Measurements from ENCODE around the gene FBL. TPM values are rescaled to one million over a fixed set of nuclear protein-coding genes. Genes with fewer than 3 reads are reported as not detected.

Gene FBL
- total and polyA plus RNA-seq, 2 of the 4 experiments (the other 2 are of a cell fraction), result 259 to 446 TPM

DNA sequence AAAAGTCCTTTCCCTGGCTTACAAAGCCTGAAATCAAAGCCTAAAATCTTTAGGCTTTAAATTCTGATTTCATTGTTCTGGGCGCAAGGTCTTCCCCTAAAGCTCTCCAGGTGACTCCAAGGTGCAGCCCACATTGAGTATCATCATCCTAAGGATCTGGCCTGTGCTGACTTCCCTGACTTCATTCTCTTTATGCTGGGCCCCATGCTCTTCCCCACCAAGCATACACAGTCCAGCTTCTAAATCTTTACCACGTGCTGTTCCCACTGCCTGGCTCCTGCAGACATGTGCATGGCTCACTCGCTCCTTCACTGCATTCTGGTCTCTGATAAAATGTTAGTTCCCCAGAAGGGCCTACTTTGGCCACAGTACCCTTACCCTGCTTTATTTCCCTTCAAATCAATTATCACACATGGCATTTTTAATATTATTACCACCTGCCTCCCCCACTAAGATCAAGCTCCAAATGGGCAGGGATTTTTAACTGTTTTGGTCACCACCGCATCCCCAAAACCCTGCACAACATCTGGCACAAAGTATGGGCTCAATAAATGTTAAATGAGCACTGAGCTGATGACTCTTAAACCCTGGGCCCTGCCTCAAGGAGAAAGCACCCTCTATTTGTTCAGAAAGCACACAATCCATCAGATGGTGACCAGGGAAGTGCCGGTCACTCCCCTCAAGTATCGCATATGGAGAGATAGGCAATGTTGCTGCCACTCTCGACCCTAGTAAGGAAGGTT lies 3.3 kb downstream of the FBL start:
- DNase-seq, result no peak
- peaks cover 19% of the 10 kb centered on the region for H3K4me1 ChIP-seq (ENCODE audit: control insufficient read depth, insufficient read depth, low read length)
- H3K27ac ChIP-seq (ENCODE audit: insufficient read depth, low read length), result no peak overlapping the region
- H3K27me3 ChIP-seq (ENCODE audit: control insufficient read depth, insufficient read depth, low read length), result no peaks in the 10 kb centered on the region
- no peak overlapping the region for H3K4me3 ChIP-seq (ENCODE audit: insufficient read depth, low read depth, low read length)
- H3K56ac ChIP-seq (ENCODE audit: extremely low read depth, insufficient read depth, low read length), result no peak overlapping the region
- no peaks in the 10 kb centered on the region for H3K9me3 ChIP-seq (ENCODE audit: control insufficient read depth, insufficient read depth, low read length)
- no peak overlapping the region for H2AFZ ChIP-seq (replicated peaks; ENCODE audit: low read length, poor library complexity)
- dilution Hi-C loops (cut with HindIII; ENCODE audit: low sequenced_read_pairs, unreplicated experiment), result no loop called here
- CTCF ChIA-PET, result interaction anchor here (1.2 to 1.7 kb wide), 4 partner anchors 9 to 77 kb away, joined by 4 to 12 read pairs (median 6); partner anchors contain the start of gene DYRK1B
- no peak overlapping the region for H3K4ac ChIP-seq (ENCODE audit: low read depth, low read length)
- H2AK9ac ChIP-seq (replicated peaks; ENCODE audit: low read depth, low read length, poor library complexity), result no peak overlapping the region
- no peak for TF ChIP-seq RFX5 (IDR thresholded peaks at IDR 0.05; ENCODE audit: low read depth, low read length)
- no peak for TF ChIP-seq RAD21 (IDR thresholded peaks at IDR 0.05; ENCODE audit: low read length)
- no peak for TF ChIP-seq CEBPB (IDR thresholded peaks at IDR 0.05; ENCODE audit: low read depth, low read length)
- TF ChIP-seq MAZ (IDR thresholded peaks at IDR 0.05; ENCODE audit: borderline replicate concordance, low read depth, low read length), result no peak
- no peak for TF ChIP-seq ELK1 (IDR thresholded peaks at IDR 0.05; ENCODE audit: borderline replicate concordance, low read depth, low read length)
- TF ChIP-seq USF2 (IDR thresholded peaks at IDR 0.05; ENCODE audit: low read depth, low read length), result no peak
- H4K8ac ChIP-seq (ENCODE audit: low read depth in 2 of 2, low read length in 2 of 2), result no peak overlapping the region
- no peak overlapping the region for H2AK5ac ChIP-seq (ENCODE audit: low read depth, low read length)
- no peak overlapping the region for H2BK5ac ChIP-seq (ENCODE audit: low read depth, low read length, poor library complexity, severe bottlenecking)
- H4K91ac ChIP-seq (ENCODE audit: insufficient read depth, low read depth, low read length), result no peak overlapping the region
- no peak overlapping the region for H3K23ac ChIP-seq (ENCODE audit: low read depth, low read length)
- no peak overlapping the region for H2BK120ac ChIP-seq (ENCODE audit: low read depth, low read length)
- H3K4me2 ChIP-seq (ENCODE audit: low read depth, low read length), result no peak overlapping the region; the same call in 1 of the 2 replicates
- 100% methylated on average over 1 of the region's 7 CpGs; no CpG with 5 or more reads in 1 of the 2 experiments for WGBS, 2 experiments (ENCODE audit: extremely low coverage in 2 of 2, insufficient read length in 1 of 2)
- BruUV-seq (replicated peaks), result no TSS peak
- POLR2A ChIA-PET (ENCODE audit: unreplicated experiment), result no interaction called here
- no peak overlapping the region for H2BK15ac ChIP-seq (ENCODE audit: low read depth, low read length)
- H3K9ac ChIP-seq (ENCODE audit: low read depth, low read length), result peak overlapping the region; percentile 22; the same call in 1 of the 2 replicates
- H2BK20ac ChIP-seq (ENCODE audit: low read depth, low read length), result no peak overlapping the region
- ATAC-seq (ENCODE audit: low read depth), result no peak
- in situ Hi-C loops (cut with MboI; ENCODE audit: low sequenced_read_pairs), result loop anchor here (5.0 to 25.0 kb wide), 3 partner anchors 51 to 406 kb away; partner anchors contain the start of genes EID2, RPS16 and SUPT5H
- peaks cover 16% of the 10 kb centered on the region for H3K36me3 ChIP-seq (ENCODE audit: control insufficient read depth, insufficient read depth, low read length)
- H4K5ac ChIP-seq (ENCODE audit: low read depth, low read length), result no peak overlapping the region; the same call in 1 of the 2 replicates
- intact Hi-C loops (cut with micrococcal nuclease), result loop anchor here (2.0 to 10.0 kb wide), 2 partner anchors 248 to 398 kb away; partner anchors contain the start of genes SUPT5H and ZNF780A
- H3K9me1 ChIP-seq (ENCODE audit: insufficient read depth, low read length), result peaks cover 5% of the 10 kb centered on the region; the same call in 1 of the 2 replicates
- H3K18ac ChIP-seq (ENCODE audit: low read depth, low read length), result no peak overlapping the region
- no peak overlapping the region for H3K14ac ChIP-seq (replicated peaks; ENCODE audit: low read depth, low read length)
- H4K20me1 ChIP-seq (ENCODE audit: insufficient read depth, low read length), result peaks cover 35% of the 10 kb centered on the region
- H3K79me1 ChIP-seq (ENCODE audit: low read depth in 1 of 2, low read length in 2 of 2), result peaks cover 17 to 61% of the 10 kb centered on the region in 2 experiments
